GM21360 (cell line): Measurements from ENCODE around the gene SGCA.

Source experiments
- ATAC-seq: cut with Tn5 transposase; IDR thresholded peaks from one replicate; pipeline ENCODE4 v1.9.1; 2021; ENCODE audit warnings: mild to moderate bottlenecking, moderate library complexity; ENCODE audit not compliant: unreplicated experiment

SGCA gene

GRCh38 chr17:50180620-50181019 is 14.8 kb downstream of the SGCA start:
- ATAC-seq = no peak

- no peak for ATAC-seq
Observed at GRCh38 chr17:50181144-50181543, 15.3 kb downstream of the SGCA start.

- no peak for ATAC-seq
Observed at GRCh38 chr17:50181591-50182560, 16.1 kb downstream of the SGCA start.

DNA sequence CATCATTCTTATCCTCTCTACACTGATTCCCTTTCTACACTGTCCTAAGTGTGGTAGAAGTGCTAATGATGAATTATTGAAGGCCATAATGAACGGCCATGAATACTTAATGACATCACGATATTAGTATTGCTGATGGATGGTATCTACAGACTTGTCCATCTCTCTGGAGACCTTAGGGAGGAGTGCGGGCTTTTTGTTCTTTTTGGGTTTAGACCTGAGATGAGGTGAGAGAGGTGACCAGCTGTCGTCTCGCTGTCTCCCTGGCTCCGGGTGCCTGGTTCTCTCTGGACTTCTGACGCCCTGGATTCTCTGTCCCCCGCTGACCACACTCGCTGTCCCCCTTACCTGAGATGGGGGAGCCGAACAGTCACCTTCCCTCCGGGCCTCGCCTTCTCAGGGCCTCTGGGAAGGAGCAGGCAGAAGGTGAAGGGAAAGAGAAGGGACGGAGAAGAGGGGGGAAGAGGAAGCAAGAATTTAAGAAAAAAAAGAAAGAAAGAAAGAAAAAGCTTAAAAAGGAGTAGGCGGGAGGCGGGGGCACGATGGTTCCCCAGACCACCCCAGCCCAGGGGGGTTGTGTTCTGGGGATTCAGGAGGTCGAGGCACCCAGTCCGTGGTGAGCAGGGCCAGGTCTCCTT is 17.1 kb downstream of the SGCA start:
- ATAC-seq = no peak

GRCh38 chr17:50183421-50183994 is 17.7 kb downstream of the SGCA start:
- ATAC-seq = no peak

- ATAC-seq = no peak
Observed at GRCh38 chr17:50184064-50184463, 18.3 kb downstream of the SGCA start.

GRCh38 chr17:50184611-50185398 is 19.0 kb downstream of the SGCA start:
- no peak for ATAC-seq

GRCh38 chr17:50185631-50186471 is 20.0 kb downstream of the SGCA start:
- no peak for ATAC-seq

GRCh38 chr17:50186661-50187393 is 21.0 kb downstream of the SGCA start:
- ATAC-seq = no peak

- ATAC-seq = no peak
Observed at GRCh38 chr17:50187394-50187725, 21.6 kb downstream of the SGCA start.

- ATAC-seq = no peak
Observed at GRCh38 chr17:50187751-50188530, 22.1 kb downstream of the SGCA start.

- no peak for ATAC-seq
Observed at GRCh38 chr17:50188531-50188920, 22.7 kb downstream of the SGCA start.

- no peak for ATAC-seq
Observed at GRCh38 chr17:50188921-50189549, 23.2 kb downstream of the SGCA start.

DNA sequence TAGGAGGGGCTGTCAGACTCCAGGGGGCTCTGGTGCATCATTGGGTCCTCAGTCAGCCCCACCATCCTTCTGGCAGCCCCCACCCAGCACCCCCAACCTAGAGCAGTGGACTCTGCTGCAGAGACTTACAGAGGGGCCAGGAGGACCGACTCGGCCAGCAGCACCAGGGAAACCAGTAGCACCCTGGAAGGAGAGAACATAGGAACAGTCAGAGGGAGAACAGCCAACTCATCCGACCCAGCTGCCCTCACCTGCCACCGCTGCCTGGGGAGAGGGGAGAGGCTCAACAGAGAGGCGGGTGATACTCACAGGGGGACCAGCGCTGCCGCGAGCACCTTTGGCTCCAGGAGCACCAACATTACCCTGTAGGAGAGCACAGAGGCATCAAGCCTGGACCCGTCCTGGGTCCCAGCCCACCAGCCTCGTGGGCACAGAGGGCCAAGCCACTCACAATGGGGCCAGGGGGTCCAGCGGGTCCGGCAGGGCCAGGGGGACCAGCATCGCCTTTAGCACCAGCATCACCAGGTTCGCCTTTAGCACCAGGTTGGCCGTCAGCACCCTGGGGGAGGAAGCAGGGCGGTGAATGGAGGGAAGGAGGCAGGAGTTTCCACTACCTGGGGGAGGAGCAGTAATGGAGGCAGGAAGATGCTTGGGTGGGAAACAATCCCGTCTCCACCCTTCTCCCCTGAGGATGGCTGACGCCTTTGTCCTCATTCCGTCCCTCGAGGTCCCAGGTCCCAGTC is 23.9 kb downstream of the SGCA start:
- no peak for ATAC-seq

DNA sequence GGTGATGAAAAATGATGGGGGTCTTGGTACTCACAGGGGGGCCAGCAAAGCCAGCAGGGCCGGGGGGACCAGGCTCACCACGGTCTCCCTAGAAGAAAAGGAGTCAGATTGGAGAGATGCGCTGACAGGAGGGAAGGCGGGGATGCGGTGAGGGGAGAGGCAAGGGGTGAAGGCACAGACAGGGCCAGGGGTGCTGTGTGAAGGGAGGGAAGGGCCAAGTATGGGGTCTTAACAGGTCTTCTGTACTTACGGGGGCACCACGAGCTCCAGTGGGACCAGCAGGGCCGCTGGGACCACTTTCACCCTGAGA is 24.4 kb downstream of the SGCA start:
- no peak for ATAC-seq

- no peak for ATAC-seq
Observed at GRCh38 chr17:50190603-50191358, 25.0 kb downstream of the SGCA start.
